Measurements from ENCODE around the gene KDM5B.
"Not testable (repeated sequence)": the region's sequence is repeated elsewhere in the genome, so short reads cannot be mapped to it uniquely, and the experiment has no call there.

KDM5B gene

DNA sequence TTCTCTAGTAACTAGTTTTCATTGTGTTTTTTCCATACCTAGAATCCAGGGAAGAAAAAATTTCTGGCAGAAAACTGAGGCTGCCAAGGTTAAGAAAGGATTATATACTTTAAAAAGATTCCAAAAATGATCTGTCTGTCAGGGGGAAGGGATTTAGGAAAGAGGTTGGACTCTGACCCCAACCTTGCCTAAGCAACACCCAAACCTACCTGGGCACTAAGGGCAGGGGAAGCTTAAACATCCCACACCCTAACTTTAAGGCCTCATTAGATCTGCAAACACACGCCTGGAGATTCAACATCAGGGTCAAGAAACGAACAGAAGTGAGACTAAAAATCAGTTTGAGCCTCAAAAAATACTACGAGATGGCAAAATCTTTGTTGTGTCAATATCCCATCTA, 19.4 kb downstream of the KDM5B start:
- no peak for DNase-seq

DNA sequence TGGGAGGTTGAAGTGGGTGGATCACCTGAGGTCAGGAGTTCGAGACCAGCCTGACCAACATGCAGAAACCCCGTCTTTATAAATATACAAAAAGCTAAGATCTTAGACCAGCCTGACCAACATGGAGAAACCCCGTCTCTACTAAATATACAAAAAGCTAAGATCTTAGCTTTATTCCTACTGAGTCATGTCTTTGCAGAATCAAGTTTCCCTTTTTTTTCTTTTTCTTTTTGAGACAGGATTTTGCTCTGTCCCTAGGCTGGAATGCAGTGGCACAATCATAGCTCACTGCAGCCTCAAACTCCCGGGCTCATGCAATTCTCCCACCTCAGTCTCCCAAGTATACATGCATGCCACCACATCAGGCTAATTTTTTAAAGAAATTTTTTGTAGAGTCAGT, 21.4 kb downstream of the KDM5B start:
- DNase-seq = no peak

DNA sequence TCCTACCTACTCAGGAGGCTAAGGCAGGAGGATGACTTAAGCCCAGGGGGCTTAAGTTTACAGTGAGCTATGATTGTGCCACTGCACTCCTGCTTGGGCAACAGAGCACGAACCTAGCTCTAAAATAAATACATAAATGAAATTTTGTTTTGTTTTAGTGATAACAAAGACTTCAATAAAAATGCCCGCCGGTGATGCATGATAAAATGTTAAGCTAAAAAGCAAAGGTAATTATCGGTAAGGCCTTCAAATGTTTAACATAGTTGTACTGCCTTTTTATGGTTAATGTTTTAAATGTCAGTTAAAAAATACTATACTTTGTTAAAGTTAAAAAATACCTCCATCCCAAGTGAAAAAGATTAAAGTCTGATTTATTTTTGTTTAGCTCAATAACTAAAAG, 27.0 kb downstream of the KDM5B start:
- no peak for DNase-seq

DNA sequence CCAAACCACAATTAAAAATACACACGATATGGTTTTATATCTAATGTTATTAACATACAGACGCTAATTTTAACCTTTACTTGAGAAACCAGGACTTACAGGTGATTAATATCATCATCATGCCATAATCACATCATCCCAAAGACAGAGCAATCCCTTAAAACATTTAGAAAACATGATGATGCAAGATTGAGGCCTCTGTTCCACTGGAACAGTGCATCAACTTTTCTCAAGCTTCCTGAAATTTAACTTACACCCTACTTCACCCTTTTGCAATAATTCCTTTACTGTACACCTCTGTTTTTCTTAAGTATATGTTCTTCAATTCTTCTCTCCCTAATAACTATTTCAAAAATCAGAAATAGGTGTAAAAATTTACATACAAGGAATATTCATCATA, 38.1 kb downstream of the KDM5B start:
- DNase-seq = no peak

DNA sequence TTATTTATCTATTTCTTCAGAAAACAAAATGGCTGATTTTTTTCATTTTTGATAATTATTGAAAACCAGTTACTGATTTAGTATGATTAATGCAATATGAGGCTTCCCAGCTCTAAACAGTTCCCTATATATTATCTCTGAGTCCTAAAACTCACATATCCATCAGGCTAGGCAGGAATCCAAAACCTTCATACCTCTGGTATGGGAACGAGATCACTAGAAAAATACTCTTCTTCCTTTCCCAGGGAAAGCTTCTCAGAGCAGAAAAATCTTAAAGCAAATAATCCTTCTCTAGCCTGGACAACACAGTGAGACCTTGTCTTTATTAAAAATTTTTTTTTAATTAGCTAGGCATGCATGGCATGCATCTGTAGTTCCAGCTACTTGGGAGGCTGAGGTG, 42.5 kb downstream of the KDM5B start:
- DNase-seq = no peak

DNA sequence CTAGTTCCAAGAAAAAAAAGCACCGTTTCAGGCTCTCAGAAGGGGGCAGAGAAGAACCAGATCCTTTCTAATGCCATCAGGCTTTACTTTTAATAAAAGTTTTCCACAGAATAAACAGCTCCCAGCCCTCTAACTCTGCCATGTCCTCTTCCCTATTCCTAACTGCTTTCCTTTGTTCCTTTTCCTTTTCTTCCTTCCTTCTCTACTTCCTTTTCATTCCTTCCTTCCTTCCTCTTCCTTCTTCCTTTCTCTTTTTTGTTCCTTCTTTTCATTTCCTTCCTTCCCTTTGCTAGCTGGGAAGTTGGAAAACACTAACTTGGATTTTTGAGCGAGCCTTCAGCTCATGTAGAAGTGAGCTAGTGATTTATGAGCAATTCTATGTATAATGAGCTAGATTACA, 46.2 kb downstream of the KDM5B start:
- no peak for DNase-seq

DNA sequence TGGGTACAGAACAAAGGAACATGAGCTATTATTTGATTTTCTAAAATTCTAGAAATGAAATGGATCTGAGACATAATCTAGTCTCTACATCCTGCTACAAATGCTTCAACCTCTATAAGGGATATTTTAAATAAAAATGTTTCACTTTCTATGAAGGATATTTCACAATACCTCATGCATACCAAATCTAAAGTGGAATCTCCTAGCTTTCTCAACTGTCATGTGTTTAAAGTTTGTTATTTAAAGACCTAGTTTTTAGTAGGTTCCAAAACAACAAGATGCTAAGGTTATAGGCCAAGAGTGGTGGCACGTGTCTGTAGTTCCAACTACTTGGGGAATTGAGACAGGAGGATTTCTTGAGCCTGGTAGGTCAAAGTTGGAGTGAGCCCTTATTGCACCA, 47.6 kb downstream of the KDM5B start:
- DNase-seq = no peak

DNA sequence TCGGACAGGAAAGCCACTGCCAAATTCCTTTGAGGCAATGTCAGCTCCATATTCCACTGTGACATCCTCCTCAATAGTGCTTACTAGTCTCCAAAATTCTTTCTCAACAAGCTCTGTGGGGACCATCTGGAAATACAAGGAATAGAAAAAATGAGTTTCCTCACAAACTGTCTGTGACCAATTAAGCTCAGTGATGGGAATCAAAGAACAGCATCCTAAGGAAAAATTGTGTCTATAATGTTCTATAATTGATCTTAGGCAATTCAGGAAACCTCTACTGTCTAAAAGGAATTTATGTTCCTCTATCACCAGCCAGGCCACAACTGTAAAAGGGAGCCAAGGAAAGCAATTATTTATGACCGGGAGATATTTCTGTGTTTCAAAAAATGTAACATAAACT, 51.8 kb downstream of the KDM5B start:
- no peak for DNase-seq

DNA sequence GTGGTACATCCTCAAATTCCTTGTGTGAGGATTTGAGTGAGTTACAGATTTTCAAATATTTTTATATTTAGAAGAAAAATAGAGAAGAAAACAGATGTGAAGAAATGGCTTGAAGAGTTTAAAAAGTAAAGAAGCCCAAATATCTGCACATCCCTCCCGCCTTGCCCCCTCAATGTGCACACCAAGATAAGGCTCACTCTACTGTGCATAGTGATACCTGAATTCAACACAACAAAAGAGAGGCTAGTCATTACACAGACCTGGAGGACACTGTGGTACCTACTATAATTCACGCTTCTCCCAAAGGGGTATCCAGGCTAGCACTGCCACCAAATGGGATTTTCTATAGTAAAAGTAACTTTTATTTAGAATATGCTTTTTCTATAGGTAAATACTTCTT, 53.9 kb downstream of the KDM5B start:
- DNase-seq = no peak

DNA sequence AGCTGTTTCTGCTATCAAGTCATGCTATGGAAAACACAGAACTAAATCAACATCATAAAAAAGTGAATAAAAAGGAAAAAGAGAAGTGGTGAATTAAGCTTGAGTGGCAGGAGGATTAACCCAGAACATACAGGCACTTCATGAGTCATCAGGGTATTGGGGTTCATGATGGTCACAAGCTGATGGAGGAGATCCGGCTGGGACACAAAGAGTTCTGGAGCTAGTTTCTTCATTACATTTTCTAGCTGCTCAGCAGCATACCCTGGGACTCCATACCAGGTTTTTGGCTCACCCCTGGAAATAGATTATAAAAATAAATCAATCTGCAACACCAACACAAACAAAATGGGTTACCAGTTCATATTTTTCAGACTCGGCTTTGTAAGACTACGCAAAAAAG, 55.4 kb downstream of the KDM5B start:
- no peak for DNase-seq

DNA sequence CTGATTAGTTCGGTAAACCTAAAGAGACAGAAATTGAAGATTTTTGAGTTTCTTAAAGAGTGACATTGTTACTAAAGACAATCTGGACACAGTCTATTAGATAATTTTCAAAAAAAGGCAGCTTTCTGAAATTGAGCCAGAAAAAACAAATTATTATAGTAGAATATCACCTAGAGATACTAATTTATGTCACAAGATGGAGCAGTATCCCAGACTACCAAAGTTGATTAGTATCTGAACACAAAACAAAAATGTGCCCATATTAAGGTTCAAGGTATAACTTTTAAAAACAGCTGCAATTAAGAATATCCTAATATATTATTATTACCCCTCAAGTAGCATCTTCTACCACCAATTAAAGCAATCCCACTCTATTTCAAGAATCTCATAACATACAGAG, 57.5 kb downstream of the KDM5B start:
- DNase-seq = no peak

DNA sequence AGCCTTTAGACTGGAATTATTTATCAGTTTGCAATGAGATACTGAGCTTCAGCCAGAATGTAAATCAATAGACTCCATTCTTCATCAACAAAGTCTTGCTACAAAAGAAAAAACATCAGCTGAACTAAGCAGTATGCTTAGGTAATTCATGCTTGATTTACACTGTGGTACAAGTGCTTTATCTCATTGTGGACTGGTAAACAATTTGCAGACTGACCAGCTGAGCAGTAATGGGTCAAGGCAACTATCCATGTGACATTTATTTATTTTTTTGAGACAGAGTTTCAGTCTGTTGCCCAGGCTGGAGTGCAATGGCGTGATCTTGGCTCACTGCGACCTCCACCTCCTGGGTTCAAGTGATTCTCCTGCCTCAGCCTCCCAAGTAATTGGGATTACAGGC, 58.2 kb downstream of the KDM5B start:
- DNase-seq = no peak

DNA sequence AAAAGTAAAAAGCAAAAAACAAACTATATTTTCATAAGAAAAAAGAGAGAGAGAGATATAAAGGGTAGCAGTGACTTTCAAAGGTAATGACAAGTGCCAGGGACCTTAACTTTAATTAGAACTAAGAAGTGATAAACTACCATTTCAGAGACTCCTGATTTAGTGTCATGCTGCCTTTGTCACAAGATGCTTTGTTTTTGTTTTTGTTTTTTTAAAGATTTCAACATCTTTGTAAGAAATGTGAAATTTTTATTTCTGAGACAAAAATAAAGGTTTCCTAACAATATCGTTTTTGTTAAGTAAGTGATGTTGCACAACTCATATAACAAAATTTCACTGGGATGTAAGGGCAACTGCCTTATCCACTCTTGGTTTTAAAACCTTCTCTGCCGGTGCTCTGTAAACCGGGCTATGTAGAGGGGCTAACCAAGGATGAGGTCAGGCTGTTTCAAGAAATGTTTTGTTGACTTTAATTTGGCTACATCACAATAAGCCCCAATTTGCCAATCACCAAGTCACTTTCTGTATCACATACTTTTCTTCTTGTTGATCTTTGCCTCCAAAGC, 62.8 kb downstream of the KDM5B start:
- DNase-seq = no peak

DNA sequence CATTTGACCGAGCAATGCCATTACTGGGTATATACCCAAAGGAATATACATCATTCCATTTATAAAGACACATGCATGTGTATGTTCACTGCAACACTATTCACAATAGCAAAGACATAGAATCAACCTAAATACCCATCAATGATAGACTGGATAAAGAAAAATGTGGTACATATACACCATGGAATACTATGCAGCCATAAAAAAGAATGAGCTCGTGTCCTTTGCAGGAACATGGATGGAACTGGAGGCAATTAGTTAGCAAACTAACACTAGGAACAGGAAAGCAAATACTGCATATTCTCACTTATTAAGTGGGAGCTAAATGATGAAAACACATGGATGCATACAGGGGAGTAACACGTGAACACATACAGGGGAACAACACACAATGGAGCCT, 63.5 kb downstream of the KDM5B start:
- not testable (repeated sequence) for DNase-seq

DNA sequence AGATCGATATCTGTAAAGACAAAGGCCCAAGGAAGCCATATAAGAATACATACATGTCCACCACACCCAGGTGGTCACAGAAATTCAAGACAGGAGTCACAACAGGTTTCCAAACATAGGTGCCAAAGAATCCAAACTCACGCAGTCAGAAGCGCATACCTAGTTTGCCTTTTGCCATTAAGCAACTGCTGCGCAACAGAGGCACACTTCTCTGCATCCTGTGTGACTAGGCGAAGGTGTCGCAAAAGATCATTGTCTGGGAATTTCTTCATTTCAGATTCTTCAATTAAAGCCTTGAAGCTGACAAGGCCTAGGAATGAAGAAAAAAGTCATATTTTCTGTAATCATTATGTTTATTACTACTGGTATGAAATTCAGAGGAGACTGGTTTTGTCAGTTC, 65.7 kb downstream of the KDM5B start:
- no peak for DNase-seq

DNA sequence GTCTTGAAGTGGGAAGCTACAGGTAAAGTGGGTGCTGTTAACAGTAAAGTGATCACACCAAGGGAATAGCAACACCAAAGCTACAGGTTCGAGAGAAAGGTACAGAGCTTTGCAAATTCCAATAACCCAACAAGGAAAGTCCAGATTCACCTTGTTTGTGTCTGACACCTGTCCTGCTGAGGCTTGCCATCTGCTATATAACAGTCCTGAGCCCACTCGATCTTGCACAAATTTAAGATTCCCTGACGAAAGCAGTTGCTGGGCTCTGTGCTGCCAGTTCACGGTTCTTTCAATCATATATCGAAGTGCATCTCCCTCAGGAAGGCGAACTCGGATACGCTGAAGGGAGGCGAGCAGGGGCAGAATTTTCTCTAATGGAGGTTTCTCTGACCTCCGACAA, 75.0 kb downstream of the KDM5B start:
- no peak for DNase-seq

DNA sequence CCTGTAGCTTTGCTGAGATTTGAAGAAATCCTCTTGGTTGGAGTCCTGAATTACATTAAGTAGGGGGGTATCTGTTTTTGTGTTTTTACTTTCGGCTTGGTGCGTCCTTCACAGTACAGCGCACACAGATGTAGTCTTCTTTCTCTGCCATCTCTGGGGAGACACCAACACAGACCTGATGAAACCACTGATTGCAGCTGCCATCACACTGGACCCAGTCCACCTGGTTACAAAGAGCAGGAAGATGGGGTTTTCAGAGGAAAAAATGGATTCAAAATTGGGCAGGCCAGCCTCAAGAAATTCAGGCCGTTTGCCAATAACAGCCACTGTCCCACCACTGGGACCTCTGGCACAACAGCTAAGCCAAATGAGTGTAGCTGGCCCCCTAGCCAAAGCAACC, 79.3 kb downstream of the KDM5B start:
- DNase-seq = no peak

DNA sequence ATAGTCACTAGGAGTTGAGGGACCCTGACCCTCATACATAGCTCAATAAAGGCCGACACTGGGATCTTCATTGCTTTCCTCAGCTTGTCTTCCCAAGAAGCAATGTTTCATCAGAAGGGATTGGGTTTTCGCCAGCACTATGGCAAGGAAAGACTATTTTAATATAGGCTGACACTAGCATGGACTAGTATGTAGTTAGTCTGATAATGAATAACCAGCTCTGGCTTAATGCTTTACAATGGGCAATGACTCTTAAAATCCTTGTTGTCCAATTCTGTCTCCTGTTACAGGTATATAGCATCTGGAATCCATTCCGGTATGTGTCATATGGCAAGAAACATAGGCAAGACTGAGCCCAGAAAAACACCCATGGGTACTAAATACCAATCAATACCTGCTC, 82.7 kb downstream of the KDM5B start:
- DNase-seq = no peak

DNA sequence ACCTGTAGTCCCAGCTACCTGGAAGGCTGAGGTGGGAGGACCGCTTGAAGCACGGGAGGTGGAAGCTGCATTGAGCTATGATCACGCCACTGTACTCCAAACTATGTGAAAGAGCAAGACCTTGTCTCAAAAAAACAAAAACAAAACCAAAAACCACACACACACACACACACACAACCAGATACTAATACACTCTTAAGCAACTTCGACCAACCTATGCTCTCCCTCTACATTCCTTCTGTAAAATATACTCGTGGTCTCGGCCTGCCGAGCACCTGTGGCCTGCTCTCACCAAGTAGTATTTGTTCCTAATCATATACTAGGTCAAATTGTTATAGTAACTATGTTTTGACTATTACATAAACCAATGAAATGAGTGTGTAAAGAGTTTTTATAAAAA, 84.5 kb downstream of the KDM5B start:
- no peak for DNase-seq

DNA sequence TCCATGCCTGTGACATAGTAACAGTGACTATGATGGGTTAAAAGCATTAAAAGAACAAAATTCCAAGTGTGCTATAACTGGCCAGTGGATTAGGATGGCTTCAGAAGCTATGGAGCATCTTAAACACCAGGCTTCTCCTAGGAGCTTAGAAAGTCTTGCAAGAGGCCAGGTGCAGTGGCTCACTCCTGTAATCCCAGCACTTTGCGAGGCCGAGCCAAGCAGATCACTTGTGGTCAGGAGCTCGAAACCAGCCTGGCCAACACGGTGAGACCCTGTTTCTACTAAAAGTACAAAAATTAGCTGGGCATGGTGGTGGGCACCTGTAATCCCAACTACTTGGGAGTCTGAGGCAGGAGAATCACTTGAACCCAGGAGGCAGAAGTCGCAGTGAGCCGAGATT, 85.2 kb downstream of the KDM5B start:
- not testable (repeated sequence) for DNase-seq

DNA sequence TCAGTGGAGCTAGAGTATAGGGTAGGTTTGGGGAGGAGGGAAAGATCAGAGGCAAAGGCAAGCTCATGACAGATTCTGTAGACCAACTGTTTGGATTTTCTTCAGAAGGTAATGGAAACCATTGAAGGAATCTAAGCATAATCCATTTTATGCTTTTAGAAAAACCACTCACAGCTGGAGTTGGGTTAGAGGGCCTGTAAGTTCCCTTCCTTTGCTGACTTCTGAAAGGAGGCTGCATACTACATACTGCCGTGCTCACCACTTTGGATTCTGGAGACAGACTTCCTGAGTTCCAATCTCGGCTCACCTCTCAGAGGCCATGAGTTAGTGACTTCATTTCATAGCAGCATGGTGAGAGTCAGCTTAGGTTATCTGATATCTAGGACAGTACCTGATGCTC, 91.6 kb downstream of the KDM5B start:
- no peak for DNase-seq

DNA sequence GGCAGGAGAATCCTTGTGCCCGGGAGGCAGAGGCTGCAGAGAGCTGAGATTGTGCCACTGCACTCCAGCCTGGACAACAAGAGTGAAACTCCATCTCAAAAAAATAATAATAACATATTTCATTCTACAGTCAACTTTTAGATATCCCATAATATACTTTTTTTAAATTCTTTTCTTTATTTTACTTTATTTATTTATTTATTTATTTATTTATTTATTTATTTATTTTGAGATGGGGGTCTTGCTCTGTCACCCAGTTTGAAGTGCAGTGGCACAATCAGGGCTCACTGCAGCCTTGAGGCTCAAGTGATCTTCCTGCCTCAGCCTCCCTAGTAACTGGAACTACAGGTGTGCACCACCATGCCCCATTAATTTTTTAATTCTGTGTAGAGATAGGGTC, 94.0 kb downstream of the KDM5B start:
- DNase-seq = not testable (repeated sequence)

DNA sequence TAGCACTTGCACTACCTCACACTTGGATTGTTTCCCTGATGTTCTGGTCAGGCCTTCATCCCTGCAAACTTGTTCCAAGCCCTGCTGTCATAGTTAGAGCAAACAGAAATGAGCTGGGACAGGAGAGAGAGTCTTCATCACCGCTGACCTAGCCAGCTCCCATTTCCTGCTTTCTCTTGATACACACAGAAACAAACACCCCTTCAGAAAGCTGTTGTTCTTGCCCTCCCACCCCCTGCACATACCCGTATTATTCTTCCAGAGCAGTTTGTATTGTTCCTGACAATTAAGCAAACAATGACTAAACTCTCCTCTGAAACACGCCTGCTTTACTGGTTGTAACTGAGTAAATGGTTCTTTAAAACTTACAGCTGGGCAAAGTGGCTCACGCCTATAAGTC, 95.1 kb downstream of the KDM5B start:
- no peak for DNase-seq

DNA sequence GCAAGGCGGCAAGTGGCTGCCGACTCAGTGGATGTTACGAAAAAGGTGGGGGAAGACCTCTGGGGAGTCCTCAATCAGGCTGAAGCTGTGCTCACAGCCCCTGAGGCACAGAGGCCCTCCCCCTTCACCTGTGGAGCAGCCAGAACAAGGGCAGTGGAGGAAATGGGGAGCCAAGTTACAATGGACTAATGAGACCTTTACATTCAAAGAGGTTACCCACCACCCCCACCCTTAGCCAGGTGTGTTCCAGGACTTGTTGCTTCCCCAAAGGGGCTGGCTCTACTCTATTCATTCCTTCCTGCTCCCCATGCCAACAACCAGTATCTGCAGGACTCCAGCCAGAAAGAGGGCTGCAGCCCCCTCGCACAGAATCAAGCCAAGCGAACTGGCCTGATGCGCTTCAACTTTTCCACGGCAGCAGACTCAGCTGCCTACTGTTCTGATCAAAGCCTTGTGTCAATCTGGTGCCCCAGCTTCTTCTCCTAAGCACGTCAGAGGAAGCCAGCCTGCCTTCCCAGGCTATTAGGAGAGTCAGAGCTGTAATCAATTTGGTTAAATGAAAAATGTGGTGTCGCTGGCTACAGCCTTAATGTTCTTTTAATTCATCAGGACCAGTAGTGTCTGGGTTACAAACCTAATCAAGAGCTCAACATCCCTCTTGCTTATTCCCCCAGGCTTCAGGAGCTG, 96.1 kb downstream of the KDM5B start:
- no peak for DNase-seq

Data from NCI-H1417 treated with DMSO at 0.1 percent for 48 hours (cell line).